Measurements from ENCODE around the gene KLHL21. TPM values are rescaled to one million over a fixed set of nuclear protein-coding genes. Genes with fewer than 3 reads are reported as not detected.
A peak's percentile ranks its signal among the peaks of the same experiment; 100 is the strongest.
"Not testable (repeated sequence)": the region's sequence is repeated elsewhere in the genome, so short reads cannot be mapped to it uniquely, and the experiment has no call there.

KLHL21 gene, protein sequence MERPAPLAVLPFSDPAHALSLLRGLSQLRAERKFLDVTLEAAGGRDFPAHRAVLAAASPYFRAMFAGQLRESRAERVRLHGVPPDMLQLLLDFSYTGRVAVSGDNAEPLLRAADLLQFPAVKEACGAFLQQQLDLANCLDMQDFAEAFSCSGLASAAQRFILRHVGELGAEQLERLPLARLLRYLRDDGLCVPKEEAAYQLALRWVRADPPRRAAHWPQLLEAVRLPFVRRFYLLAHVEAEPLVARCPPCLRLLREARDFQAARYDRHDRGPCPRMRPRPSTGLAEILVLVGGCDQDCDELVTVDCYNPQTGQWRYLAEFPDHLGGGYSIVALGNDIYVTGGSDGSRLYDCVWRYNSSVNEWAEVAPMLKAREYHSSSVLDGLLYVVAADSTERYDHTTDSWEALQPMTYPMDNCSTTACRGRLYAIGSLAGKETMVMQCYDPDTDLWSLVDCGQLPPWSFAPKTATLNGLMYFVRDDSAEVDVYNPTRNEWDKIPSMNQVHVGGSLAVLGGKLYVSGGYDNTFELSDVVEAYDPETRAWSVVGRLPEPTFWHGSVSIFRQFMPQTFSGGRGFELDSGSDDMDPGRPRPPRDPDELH
- 27.8 and 28.1 TPM in 2 replicates for total RNA-seq

- intact Hi-C loops (cut with micrococcal nuclease), result loop anchor here (1.0 to 5.0 kb wide), 10 partner anchors 11 to 610 kb away; partner anchors contain the start of genes ACOT7, CAMTA1, ICMT and NPHP4
- no peaks in the 10 kb centered on the region for H3K9me3 Mint-ChIP-seq
- peaks cover 28% of the 10 kb centered on the region for H3K4me1 Mint-ChIP-seq (ENCODE audit: low read depth)
- peak within 1 kb of the TSS; percentile 96 for H3K27ac Mint-ChIP-seq
- H3K36me3 Mint-ChIP-seq (ENCODE audit: low read depth), result peaks cover 12% of the 10 kb centered on the region
- H3K4me3 Mint-ChIP-seq, result peak within 1 kb of the TSS; percentile 90
- H3K27me3 Mint-ChIP-seq (ENCODE audit: insufficient read depth), result peaks cover 2% of the 10 kb centered on the region
- DNase-seq (ENCODE audit: low spot score), result peak; percentile 75
Measured at GRCh38 chr1:6602669-6603237, at the start of gene KLHL21. TSS of gene KLHL21 (minus strand) at chr1:6602869. CDS start at chr1:6602817, 52 bp downstream.

- DNase-seq (ENCODE audit: low spot score), result no peak
- peaks cover 9% of the 10 kb centered on the region for H3K36me3 Mint-ChIP-seq (ENCODE audit: low read depth)
- no peak overlapping the region for H3K4me3 Mint-ChIP-seq
- no peaks in the 10 kb centered on the region for H3K4me1 Mint-ChIP-seq (ENCODE audit: low read depth)
- intact Hi-C loops (cut with micrococcal nuclease), result no loop called here
- no peak overlapping the region for H3K27ac Mint-ChIP-seq
- no peaks in the 10 kb centered on the region for H3K27me3 Mint-ChIP-seq (ENCODE audit: insufficient read depth)
- no peaks in the 10 kb centered on the region for H3K9me3 Mint-ChIP-seq
Measured at GRCh38 chr1:6651909-6652308, 49.2 kb upstream of the KLHL21 start.

DNA sequence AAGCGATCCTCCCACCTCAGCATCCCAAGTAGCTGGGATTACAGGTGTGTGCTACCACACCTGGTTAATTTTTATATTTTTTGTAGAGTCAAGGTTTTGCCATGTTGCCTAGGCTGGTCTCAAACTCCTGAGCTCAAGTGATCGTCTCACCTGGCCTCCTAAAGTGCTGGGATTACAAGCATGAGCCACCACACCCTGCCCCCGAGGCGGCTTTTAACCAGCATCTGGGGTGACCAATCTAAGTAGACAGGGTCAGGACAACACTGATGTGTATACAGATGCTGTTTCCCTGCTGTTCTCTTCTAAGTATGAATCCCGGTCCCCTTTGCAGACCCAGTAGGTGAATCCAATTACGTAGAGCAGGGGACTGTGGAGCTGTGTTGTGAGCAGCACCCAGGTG is 45.9 kb upstream of the KLHL21 start:
- intact Hi-C loops (cut with micrococcal nuclease), result no loop called here
- no peaks in the 10 kb centered on the region for H3K9me3 Mint-ChIP-seq
- H3K4me3 Mint-ChIP-seq, result no peak overlapping the region
- DNase-seq (ENCODE audit: low spot score), result no peak
- no peaks in the 10 kb centered on the region for H3K27me3 Mint-ChIP-seq (ENCODE audit: insufficient read depth)
- no peak overlapping the region for H3K27ac Mint-ChIP-seq
- peaks cover 7% of the 10 kb centered on the region for H3K4me1 Mint-ChIP-seq (ENCODE audit: low read depth)
- H3K36me3 Mint-ChIP-seq (ENCODE audit: low read depth), result peaks cover 17% of the 10 kb centered on the region

DNA sequence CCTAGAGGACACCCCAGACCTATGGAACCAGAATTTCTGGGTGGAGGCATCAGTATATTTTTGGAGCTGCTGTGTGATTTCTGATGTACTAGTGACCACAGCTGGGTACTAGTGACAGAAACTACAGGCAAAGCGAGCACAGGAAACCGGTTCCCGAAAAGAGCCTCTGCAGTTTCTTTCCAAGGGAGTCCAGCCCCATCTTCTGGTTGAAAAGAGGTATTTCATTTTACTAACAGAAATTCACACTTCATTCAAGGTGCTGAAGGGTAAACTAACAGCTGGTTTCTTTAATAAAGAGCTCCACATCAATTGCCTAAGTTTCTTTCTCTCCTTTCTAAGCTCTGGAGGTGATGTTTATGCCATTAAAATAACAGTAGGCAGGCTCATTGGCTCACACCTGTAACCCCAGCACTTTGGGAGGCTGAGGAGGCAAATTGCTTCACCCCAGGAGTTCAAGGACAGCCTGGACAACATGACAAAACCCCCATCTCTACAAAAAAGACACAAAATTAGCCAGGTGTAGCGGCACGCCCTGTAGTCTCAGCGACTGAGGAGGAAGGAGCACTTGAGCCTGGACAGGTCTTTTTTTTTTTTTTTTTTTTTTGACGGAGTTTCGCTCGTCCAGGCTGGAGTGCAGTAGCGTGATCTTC is 44.0 kb upstream of the KLHL21 start:
- Mint-ChIP-seq H3K27me3 (ENCODE audit: insufficient read depth) (no peaks in the 10 kb centered on the region), H3K4me1 (ENCODE audit: low read depth) (peaks cover 7% of the 10 kb centered on the region), H3K27ac (no peak overlapping the region), H3K36me3 (ENCODE audit: low read depth) (peaks cover 19% of the 10 kb centered on the region), H3K9me3 (no peaks in the 10 kb centered on the region), H3K4me3 (no peak overlapping the region)
- DNase-seq (ENCODE audit: low spot score), result no peak
- intact Hi-C loops (cut with micrococcal nuclease), result loop anchor here (1.0 kb wide), 3 partner anchors 44 to 160 kb away; partner anchors contain the start of genes KLHL21 and NOL9

DNA sequence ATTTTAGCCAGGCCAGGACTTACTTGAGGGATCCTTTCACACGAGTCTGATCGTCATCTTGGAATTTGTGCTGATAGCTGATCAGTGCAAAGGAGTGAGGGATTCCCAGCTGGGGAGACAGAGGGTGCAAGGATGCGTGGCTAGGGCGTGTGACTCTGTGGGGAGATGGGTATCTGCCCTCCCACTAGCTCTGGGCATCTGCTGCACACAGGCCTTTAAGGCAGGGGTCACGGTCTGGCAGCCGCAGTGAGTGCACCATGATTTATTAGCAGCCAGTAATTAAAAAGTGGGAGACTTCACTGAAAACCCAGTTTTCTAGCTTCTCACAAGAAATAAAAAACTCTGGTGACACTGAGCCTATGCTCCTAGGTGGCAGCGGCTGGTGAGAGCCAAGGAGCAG is 42.3 kb upstream of the KLHL21 start:
- Mint-ChIP-seq H3K27me3 (ENCODE audit: insufficient read depth) (no peaks in the 10 kb centered on the region), H3K4me3 (no peak overlapping the region), H3K27ac (no peak overlapping the region), H3K36me3 (ENCODE audit: low read depth) (peaks cover 19% of the 10 kb centered on the region), H3K4me1 (ENCODE audit: low read depth) (peaks cover 7% of the 10 kb centered on the region), H3K9me3 (no peaks in the 10 kb centered on the region)
- intact Hi-C loops (cut with micrococcal nuclease), result no loop called here
- no peak for DNase-seq (ENCODE audit: low spot score)

GRCh38 chr1:6640867-6641266 is 38.2 kb upstream of the KLHL21 start:
- H3K9me3 Mint-ChIP-seq; H3K27ac Mint-ChIP-seq; H3K4me3 Mint-ChIP-seq; DNase-seq (ENCODE audit: low spot score); H3K4me1 Mint-ChIP-seq (ENCODE audit: low read depth); H3K27me3 Mint-ChIP-seq (ENCODE audit: insufficient read depth); intact Hi-C loops (cut with micrococcal nuclease): not testable (repeated sequence)
- peaks cover 31% of the 10 kb centered on the region for H3K36me3 Mint-ChIP-seq (ENCODE audit: low read depth)

GRCh38 chr1:6638226-6638625 is 35.6 kb upstream of the KLHL21 start:
- DNase-seq (ENCODE audit: low spot score), result no peak
- intact Hi-C loops (cut with micrococcal nuclease), result no loop called here
- peaks cover 28% of the 10 kb centered on the region for H3K36me3 Mint-ChIP-seq (ENCODE audit: low read depth)
- no peaks in the 10 kb centered on the region for H3K4me1 Mint-ChIP-seq (ENCODE audit: low read depth)
- H3K27ac Mint-ChIP-seq, result no peak overlapping the region
- no peak overlapping the region for H3K4me3 Mint-ChIP-seq
- H3K9me3 Mint-ChIP-seq, result no peaks in the 10 kb centered on the region
- H3K27me3 Mint-ChIP-seq (ENCODE audit: insufficient read depth), result no peaks in the 10 kb centered on the region

- Mint-ChIP-seq H3K4me3 (no peak overlapping the region), H3K9me3 (no peaks in the 10 kb centered on the region), H3K36me3 (ENCODE audit: low read depth) (peaks cover 27% of the 10 kb centered on the region), H3K27ac (no peak overlapping the region), H3K4me1 (ENCODE audit: low read depth) (no peaks in the 10 kb centered on the region), H3K27me3 (ENCODE audit: insufficient read depth) (no peaks in the 10 kb centered on the region)
- DNase-seq (ENCODE audit: low spot score), result no peak
- intact Hi-C loops (cut with micrococcal nuclease), result no loop called here
Measured at GRCh38 chr1:6637770-6638169, 35.1 kb upstream of the KLHL21 start.

DNA sequence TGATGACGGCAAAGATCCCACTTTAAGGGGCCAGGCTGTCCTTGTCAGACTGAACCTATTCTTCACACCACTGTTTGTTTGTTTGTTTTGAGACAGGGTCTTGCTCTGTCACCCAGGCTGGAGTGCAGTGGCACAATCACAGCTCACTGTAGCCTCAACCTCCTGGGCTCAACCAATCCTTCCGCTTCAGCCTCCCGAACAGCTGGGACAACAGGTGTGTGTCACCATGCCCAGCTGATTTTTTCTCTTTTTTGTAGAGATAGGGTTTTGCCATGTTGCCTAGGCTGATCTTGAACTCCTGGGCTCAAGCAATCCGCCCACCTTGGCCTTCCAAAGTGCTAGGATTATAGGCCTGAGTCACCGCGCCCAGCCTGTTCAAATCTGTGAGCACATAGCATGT is 34.1 kb upstream of the KLHL21 start:
- peaks cover 21% of the 10 kb centered on the region for H3K36me3 Mint-ChIP-seq (ENCODE audit: low read depth)
- H3K4me3 Mint-ChIP-seq; H3K27ac Mint-ChIP-seq; H3K9me3 Mint-ChIP-seq; DNase-seq (ENCODE audit: low spot score); H3K27me3 Mint-ChIP-seq (ENCODE audit: insufficient read depth); intact Hi-C loops (cut with micrococcal nuclease); H3K4me1 Mint-ChIP-seq (ENCODE audit: low read depth): not testable (repeated sequence)

DNA sequence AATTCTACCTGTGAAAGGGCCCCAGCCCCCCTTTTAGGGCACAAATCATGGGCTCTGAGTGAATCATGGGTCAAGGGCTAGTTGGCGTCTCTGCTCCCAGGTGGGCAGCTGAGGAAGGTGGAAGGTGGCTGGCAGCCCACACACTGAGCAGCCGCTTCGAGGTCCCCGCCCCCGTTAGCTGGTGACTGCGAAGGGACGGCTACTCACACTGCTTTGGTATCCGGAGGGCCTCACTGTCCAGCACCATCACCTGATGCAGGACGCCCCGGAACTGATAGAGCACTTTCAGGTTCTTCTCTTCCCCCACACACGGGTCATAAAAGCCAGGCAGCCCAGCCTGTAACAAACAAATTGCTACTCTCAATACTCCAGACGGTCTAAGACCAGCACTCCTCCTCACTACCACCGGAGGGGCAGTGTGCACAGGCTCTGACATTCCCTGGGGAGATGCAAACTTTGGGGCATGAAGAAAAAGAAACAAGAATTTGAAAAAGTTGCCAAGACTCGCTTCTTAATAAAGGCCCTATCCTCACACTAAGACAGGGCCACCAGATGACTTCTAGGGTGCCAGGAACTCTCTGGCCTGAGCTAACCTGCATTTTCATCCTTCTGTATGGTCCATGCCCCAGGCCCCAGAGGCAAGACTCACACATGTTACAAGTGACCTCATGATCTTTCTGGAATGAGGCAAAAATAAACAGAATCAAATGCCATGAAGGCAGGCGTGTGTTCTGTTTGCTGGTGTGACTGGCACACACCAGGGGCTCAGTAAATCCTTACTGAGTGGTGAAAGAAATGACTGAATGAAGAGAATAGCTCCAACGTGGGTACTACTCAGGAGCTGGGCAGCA is 33.5 kb upstream of the KLHL21 start:
- Mint-ChIP-seq H3K4me1 (ENCODE audit: low read depth) (no peaks in the 10 kb centered on the region), H3K36me3 (ENCODE audit: low read depth) (peaks cover 19% of the 10 kb centered on the region), H3K27me3 (ENCODE audit: insufficient read depth) (no peaks in the 10 kb centered on the region), H3K9me3 (no peaks in the 10 kb centered on the region), H3K4me3 (no peak overlapping the region), H3K27ac (no peak overlapping the region)
- intact Hi-C loops (cut with micrococcal nuclease), result no loop called here
- DNase-seq (ENCODE audit: low spot score), result no peak

DNA sequence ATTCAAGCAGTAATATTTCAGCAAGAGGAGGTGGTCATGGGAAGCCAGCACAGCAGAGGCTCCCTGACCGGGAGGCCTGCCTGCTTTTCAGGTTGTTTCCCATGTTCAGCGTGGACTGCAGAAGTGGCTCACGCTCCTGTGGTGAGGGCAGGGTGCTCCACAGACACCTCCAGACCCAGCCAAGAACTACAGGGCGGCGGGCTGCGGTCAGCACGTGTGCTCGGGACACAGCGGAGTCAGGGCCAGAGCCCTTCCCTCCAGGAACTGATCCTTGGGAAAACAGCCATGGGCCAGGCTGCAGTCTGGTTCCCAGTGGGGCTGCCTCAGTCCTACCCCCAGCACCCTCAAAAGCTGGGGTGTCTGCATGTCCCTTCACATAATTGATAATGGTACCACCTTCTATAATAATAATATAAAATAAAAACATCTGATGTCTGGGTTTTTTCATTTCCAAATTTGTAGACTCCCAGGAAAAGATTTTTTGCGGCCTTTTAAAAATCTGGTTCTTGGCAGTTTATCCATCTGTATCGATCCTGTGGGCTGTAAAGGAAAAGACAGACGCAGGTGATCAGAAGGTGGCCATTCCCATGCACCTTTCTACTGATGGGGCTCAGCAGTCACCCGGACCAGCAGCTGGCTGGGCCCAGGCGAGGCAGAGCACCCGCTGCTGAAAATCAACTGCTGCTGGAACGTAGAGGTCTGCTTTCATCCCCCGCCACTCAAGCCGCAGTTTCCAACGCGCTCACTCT is 32.7 kb upstream of the KLHL21 start:
- Mint-ChIP-seq H3K27ac (no peak overlapping the region), H3K4me3 (no peak overlapping the region), H3K4me1 (ENCODE audit: low read depth) (no peaks in the 10 kb centered on the region), H3K36me3 (ENCODE audit: low read depth) (peaks cover 20% of the 10 kb centered on the region), H3K27me3 (ENCODE audit: insufficient read depth) (no peaks in the 10 kb centered on the region), H3K9me3 (no peaks in the 10 kb centered on the region)
- no peak for DNase-seq (ENCODE audit: low spot score)
- intact Hi-C loops (cut with micrococcal nuclease), result no loop called here
